DND-41 (cell line): ENCODE results near the gene NEU2.

ENCODE experiments used
- ATAC-seq: fragments of 200-7000 bp; cut with Tn5 transposase; 3 replicates; pipeline ENCODE4 v1.9.1; 2021; ENCODE audit warnings: low read depth; ENCODE audit not compliant: insufficient read depth
- DNase-seq: peaks from one replicate; pipeline ENCODE4 v3.0.0-alpha.2; 2020
- H2AFZ ChIP-seq: 2 replicates; pipeline ENCODE4 v1.6.0; 2012; ENCODE audit warnings: low read depth, low read length
- H3K27ac ChIP-seq: 2 replicates; pipeline ENCODE4 v1.5.1; 2012; ENCODE audit warnings: low read length, inconsistent platforms
- H3K27me3 ChIP-seq: fragments of 200-600 bp; sonication (generic); 2 replicates; pipeline ENCODE4 v1.6.0; 2012; ENCODE audit warnings: low read length, mild to moderate bottlenecking, inconsistent platforms; ENCODE audit not compliant: insufficient read depth, poor library complexity
- H3K36me3 ChIP-seq: 2 replicates; pipeline ENCODE4 v1.5.1; 2012; ENCODE audit warnings: low read length, inconsistent platforms; ENCODE audit not compliant: insufficient read depth
- H3K4me1 ChIP-seq: 2 replicates; pipeline ENCODE4 v1.5.1; 2012; ENCODE audit warnings: mild to moderate bottlenecking, low read length; ENCODE audit not compliant: insufficient read depth
- H3K4me2 ChIP-seq: 2 replicates; pipeline ENCODE4 v1.6.0; 2012; ENCODE audit warnings: mild to moderate bottlenecking, moderate library complexity, low read length, inconsistent platforms; ENCODE audit not compliant: insufficient read depth
- H3K4me3 ChIP-seq, 2 experiments: fragments of 200-600 bp in 1 of 2; shearing (Covaris generic) in 1 of 2; 2 replicates each; pipeline ENCODE4 v1.5.1; 2012 to 2016; ENCODE audit warnings: inconsistent platforms in 2 of 2, low read length in 2 of 2, mild to moderate bottlenecking in 2 of 2, low read depth in 1 of 2, moderate library complexity in 1 of 2
- H3K79me2 ChIP-seq: 2 replicates; pipeline ENCODE4 v1.6.0; 2012; ENCODE audit warnings: low read length, inconsistent platforms; ENCODE audit not compliant: insufficient read depth
- H3K9ac ChIP-seq: 2 replicates; pipeline ENCODE4 v1.6.0; 2012; ENCODE audit warnings: low read depth, mild to moderate bottlenecking, inconsistent platforms, low read length, moderate library complexity
- H3K9me3 ChIP-seq: 2 replicates; pipeline ENCODE4 v1.5.1; 2012; ENCODE audit warnings: low read length, moderate library complexity, mild to moderate bottlenecking, inconsistent platforms; ENCODE audit not compliant: insufficient read depth, severe bottlenecking
- H4K20me1 ChIP-seq: 2 replicates; pipeline ENCODE4 v1.6.0; 2012; ENCODE audit warnings: low read length; ENCODE audit not compliant: insufficient read depth
- EZH2 ChIP-seq: IDR thresholded peaks from 3 replicates; pipeline ENCODE4 v1.6.1; 2012; ENCODE audit warnings: borderline replicate concordance, low read depth, mild to moderate bottlenecking, moderate library complexity, low read length, inconsistent platforms; ENCODE audit not compliant: severe bottlenecking
- TF ChIP-seq, protein P1 (sequence below): IDR thresholded peaks from 2 replicates; pipeline ENCODE4 v1.5.1; 2012; ENCODE audit warnings: borderline replicate concordance, low read length, moderate library complexity, mild to moderate bottlenecking; ENCODE audit not compliant: poor library complexity, severe bottlenecking; ENCODE audit errors: extremely low read depth

NEU2 gene

GRCh38 chr2:233075141-233075965, 42.9 kb downstream of the NEU2 start:
- peaks cover 40% of the 10 kb centered on the region for H3K4me1 ChIP-seq
- peaks cover 19% of the 10 kb centered on the region for H3K36me3 ChIP-seq
- peaks cover 16% of the 10 kb centered on the region; the same call in 1 of the 2 replicates for H4K20me1 ChIP-seq
- ATAC-seq, result peak; percentile 45
- peak overlapping the region; percentile 18; the same call in 1 of the 2 replicates for H2AFZ ChIP-seq
- H3K27me3 ChIP-seq, result no peaks in the 10 kb centered on the region
- peak overlapping the region; percentile 78 for H3K27ac ChIP-seq
- peak overlapping the region; percentile 40; the same call in 1 of the 2 replicates for H3K9ac ChIP-seq
- TF ChIP-seq, protein P1, sequence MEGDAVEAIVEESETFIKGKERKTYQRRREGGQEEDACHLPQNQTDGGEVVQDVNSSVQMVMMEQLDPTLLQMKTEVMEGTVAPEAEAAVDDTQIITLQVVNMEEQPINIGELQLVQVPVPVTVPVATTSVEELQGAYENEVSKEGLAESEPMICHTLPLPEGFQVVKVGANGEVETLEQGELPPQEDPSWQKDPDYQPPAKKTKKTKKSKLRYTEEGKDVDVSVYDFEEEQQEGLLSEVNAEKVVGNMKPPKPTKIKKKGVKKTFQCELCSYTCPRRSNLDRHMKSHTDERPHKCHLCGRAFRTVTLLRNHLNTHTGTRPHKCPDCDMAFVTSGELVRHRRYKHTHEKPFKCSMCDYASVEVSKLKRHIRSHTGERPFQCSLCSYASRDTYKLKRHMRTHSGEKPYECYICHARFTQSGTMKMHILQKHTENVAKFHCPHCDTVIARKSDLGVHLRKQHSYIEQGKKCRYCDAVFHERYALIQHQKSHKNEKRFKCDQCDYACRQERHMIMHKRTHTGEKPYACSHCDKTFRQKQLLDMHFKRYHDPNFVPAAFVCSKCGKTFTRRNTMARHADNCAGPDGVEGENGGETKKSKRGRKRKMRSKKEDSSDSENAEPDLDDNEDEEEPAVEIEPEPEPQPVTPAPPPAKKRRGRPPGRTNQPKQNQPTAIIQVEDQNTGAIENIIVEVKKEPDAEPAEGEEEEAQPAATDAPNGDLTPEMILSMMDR, result no peak
- no peak for TF ChIP-seq EZH2
- peaks cover 4% of the 10 kb centered on the region for H3K9me3 ChIP-seq
- peaks cover 21% of the 10 kb centered on the region for H3K79me2 ChIP-seq
- peak; percentile 41 for DNase-seq
- no peak overlapping the region; a peak in 1 of 4 replicates for H3K4me3 ChIP-seq
- H3K4me2 ChIP-seq, result peak overlapping the region; percentile 31

DNA sequence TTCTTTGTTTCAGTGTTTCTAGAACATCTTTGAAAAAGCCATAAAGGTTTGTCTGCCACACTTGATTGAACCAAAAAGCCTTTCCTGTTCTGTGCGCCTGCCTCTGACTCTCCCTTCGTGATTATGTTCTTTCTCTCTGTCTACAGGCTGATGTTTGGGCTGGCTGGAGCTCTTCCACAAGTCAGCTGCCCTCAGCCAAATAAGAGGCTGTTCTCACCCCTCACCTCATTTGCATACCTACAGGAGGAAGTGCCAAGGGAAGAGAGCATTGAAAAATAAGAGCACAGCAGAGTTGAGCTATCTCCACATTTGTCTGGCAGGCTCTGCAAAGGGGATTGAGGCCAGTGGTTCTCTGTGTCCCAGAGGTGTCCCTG, 43.5 kb downstream of the NEU2 start:
- Histone ChIP-seq H3K4me1 (peaks cover 46% of the 10 kb centered on the region), H3K4me2 (peak overlapping the region; percentile 31), H3K27ac (peak overlapping the region; percentile 78), H4K20me1 (peaks cover 22% of the 10 kb centered on the region), H3K9ac (peak overlapping the region; percentile 40), H3K27me3 (no peaks in the 10 kb centered on the region), H3K9me3 (peaks cover 4% of the 10 kb centered on the region), H2AFZ (peak overlapping the region; percentile 19; the same call in 1 of the 2 replicates), H3K79me2 (peaks cover 19% of the 10 kb centered on the region), H3K36me3 (peaks cover 24% of the 10 kb centered on the region), H3K4me3 (no peak overlapping the region; a peak in 1 of 4 replicates)
- DNase-seq (peak; percentile 70), ATAC-seq (peak; percentile 90)
- TF ChIP-seq EZH2, result no peak
- TF ChIP-seq, protein P1, result no peak

GRCh38 chr2:233076749-233077148, 44.3 kb downstream of the NEU2 start:
- peak overlapping the region; percentile 31; the same call in 1 of the 2 replicates for H3K4me2 ChIP-seq
- H3K27me3 ChIP-seq, result no peaks in the 10 kb centered on the region
- TF ChIP-seq, protein P1, result no peak
- H3K4me3 ChIP-seq, result no peak overlapping the region
- peak; percentile 56 for DNase-seq
- H3K9ac ChIP-seq, result no peak overlapping the region
- no peak overlapping the region for H2AFZ ChIP-seq
- peak; percentile 38 for ATAC-seq
- H3K9me3 ChIP-seq, result peaks cover 2% of the 10 kb centered on the region
- H3K27ac ChIP-seq, result peak overlapping the region; percentile 78
- peaks cover 30% of the 10 kb centered on the region for H4K20me1 ChIP-seq
- H3K4me1 ChIP-seq, result peaks cover 54% of the 10 kb centered on the region
- peaks cover 23% of the 10 kb centered on the region for H3K36me3 ChIP-seq
- H3K79me2 ChIP-seq, result peaks cover 15% of the 10 kb centered on the region
